UCSD-AML1 (cell line): Measurements from ENCODE around the gene LLCFC1.

Source experiments
- DNase-seq: peaks from one replicate; lab custom pipeline; 2025; ENCODE audit not compliant: unreplicated experiment; lab: John Stamatoyannopoulos, UW

The LLCFC1 gene

DNA sequence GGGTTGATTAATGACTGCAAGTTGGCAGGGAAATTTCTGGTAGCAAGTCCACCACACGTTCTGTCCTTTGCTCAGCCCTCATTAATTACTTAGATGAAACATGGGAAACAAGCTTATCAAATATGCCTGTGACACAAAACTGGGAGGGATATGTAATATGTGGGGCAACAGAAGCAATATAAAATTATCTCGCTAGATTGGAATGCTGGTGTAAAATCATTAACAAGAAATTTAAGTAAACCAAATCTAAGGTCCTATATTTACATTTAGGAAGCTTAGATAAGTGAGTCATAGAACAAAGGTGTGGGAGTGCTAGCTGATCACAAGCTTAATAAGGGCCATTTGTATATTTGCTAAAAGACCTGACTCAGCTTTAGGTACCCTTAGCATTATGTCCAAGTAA, 29.3 kb upstream of the LLCFC1 start:
- no peak for DNase-seq

DNA sequence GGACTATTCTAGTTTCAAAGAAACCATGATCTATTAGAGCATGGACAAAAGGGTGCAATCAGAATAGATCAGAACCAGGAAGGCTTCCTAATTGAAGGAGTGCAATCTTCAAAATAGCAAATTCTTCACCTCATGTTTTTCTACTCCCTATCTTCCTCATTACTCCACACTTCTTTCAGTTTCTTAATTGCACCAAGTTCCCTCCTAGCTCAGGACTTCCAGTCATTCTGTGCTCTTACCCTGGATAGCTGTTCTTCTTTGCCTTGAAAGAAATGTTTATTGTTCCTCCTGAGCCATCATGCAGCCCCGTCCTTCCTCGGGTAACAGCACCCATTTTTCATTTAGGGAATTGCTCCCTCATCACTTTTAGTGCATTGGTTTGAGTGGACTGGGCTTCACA, 28.8 kb upstream of the LLCFC1 start:
- DNase-seq = no peak

DNA sequence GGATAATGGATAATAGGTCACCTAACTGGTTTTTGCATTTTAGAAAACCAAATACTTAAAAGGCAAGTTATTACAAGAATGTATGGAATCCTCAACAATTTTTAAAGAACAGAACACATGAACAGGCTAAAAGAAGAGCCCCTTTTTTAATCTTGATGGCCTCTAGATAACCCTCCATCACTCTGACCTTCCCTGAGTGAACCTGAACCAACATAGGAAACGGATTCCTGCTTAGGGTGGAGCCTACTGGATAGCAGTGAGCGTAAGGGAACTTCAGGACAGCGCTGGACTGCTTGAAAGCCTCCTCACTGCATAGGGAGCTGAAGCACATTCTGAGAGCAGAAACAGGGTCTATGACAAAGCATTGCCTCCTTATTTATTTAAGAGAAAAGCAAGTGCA, 26.2 kb upstream of the LLCFC1 start:
- no peak for DNase-seq

DNA sequence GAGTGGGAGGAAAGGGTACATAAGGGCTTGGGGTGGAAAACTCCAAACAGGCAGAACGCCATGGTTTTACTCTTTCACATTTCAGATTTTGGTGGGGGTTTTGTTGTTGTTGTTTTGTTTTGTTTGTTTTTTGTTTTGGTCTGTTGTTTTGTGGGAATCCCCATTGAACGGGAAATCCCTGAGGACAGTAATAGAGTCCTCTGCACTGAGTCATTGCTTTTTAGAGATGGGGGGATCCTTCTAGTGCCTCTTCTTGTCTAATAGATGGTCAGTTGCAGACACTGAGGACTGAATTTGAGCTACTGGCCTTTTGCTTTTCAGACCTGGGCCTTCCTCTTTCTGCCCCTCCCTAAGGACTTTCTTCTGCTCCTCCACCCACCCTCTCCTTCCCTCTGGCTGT, 25.7 kb upstream of the LLCFC1 start:
- no peak for DNase-seq

DNA sequence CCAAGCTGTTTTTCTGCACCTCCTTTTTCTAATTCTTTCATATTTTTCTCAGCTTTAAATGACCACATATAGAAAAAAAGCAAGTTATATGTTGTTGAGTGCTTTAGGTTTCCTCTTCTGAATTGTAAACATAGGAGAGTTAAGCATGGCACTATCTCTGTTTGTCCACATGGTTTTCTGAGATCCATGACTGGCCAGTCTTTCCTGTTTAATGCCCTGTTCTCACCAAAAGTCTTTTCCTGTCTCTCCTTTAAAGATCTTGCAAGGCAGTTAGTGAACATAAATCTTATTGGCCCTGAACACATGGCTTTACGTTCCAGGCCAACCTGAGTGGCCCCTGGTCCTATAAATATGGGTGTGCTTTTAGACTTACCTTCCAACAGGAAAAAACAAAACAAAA, 25.2 kb upstream of the LLCFC1 start:
- DNase-seq = no peak

DNA sequence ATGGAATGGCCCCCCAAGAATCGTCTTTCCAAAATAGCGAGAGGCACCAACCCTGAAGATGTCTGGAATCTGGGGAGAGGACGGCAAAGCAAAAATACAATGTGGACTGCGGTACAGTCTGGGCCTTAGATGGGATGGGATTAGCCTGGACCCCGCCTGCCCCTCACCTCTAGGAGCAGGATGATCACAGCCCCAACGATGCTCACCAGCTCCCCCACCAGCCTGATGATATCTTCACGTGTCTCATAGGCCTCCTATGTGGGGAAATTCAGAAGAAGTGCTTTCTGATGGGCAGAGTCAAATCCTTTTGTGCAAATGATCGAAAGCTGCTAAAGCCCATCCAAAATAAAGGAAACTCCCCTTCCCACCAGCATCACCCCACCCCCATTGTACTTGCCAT, 24.0 kb upstream of the LLCFC1 start:
- no peak for DNase-seq

DNA sequence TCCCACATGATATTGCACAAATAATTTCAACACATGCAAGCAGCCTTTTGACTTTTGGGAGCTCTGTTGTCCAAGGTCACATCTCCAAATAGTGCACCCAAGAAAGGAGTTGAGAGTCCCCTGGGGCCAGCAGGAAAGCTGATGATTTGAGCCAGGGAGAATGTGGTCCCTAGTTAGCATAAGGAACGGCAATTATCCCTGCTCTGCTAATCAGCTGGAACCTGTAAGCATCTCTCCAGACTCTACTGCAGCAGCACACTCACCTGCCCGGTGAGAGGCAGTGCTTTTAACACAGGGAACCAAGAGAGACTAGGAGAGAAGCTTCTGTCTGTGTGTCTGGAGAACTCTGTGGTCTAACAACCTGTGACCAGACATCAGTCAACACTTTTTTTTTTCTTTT, 22.8 kb upstream of the LLCFC1 start:
- no peak for DNase-seq

DNA sequence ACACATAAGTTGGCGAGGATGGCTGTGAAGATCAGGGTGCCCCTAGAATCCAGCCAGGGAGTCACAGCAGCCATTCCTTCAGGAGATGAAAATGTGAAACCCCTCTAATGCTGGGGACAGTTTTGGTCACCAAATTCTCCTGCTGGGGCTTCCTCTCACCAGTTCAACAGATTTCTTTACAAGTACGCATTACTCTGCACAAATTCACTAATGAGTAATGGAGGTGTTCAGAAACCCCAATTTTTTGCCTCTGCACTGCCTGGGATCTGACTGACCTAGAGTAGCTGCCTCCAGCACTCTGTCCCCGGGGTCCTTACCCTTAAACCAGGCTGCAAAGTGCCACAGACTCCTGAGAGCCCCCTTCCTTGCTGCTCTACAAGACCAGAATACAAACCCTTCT, 21.8 kb upstream of the LLCFC1 start:
- DNase-seq = no peak

DNA sequence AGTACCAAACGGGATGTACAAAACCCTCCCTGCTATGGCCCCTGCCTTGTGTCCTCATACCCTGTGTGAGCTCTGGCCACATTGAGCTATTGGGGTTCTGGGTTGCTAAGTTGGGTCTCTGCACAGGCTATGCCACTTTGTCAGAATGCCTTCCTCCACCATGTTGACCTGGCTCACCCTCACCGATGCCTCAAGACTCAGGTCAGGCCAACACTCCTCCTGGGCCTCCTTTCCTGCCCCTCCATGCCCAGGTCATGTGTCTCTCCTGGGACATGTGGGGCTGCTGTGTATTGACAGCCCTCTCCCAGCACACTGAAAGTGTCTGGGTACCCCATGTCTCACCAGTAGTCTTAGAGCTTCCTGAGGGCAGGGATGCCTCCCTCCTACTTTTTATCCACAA, 20.4 kb upstream of the LLCFC1 start:
- DNase-seq = no peak

DNA sequence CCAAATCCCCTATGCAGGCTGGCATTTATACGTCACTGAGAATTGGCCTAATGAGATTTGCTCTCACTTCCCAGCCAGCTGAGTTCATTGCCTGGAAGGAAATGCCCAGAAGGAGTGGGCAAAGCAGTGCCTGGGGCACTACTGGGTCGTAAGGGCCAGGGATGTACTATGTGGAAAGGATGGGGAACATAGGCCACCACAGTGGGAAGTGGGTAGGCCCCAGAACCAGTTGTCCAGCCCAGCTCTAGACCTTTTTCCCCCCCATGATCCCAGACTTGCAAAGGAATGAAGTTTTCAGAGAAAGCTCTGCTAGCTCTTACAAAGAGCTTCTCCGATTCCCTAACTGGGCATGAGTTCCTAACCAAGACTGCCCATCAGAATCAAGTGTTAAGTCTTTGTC, 19.6 kb upstream of the LLCFC1 start:
- DNase-seq = no peak

DNA sequence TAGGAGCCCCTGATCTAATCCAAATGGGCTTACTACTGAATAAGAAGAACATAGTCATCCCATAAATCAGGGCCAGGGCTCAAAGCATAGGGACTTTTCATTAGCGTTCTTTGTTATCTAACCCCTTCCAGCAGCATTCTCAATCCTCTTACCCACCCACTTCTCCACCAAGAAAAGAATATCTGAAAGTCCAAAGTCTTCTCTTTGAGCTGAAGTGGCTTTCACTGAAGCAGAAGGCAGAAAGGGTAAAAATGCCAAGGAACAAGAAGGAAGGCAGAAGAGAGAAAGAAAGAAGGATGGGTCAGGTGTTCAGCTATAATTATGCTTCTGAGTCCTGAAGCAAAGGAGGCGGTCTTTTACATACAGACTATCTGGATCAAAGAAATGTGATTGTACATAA, 15.9 kb upstream of the LLCFC1 start:
- no peak for DNase-seq

DNA sequence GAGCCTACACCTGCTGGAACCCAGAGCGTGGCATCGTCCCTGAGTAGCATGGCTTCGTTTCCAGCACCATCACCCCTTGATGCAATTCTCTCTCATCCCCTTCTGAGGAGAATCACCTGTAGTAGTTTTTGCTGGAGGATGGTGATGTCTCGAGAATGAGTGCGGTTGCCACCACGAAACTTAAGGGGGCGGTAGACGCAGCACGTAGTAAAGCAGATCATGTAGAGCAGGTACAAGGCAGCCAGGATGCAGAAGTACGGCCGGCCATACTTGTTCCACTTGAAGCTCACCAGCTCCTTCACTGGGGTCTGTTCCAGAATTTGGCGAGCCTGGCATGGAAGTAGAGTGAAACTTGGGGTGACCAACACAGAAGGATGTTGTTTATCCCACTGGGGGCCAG, 13.9 kb upstream of the LLCFC1 start:
- no peak for DNase-seq

DNA sequence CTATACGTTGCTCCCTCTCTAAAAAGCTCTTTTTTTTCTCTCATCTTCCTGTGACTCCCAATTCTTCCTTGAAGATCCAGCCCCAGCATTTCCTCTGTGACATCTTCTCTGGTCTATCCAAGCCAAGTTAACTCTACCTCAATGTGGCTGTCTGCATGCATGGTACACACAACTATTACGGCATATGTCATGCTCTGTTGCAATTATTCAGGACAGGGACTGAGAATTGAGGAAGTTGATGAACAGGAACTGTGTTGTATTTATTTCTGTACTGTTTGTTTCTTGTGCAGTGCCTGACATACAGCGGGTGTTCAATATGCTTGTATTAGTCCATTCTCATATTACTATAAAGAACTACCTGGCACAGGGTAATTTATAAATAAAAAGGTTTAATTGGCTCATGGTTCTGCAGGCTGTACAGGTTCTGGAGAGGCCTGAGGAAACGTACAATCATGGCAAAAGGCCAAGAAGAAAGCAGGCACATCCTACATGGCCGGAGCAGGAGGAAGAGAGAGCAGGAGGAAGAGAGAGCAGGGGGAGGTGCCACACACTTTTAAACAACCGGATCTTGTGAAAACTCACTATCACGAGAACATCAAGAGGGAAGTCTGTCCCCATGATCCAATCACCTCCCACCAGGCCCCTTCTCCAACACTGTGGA, 12.1 kb upstream of the LLCFC1 start:
- no peak for DNase-seq

DNA sequence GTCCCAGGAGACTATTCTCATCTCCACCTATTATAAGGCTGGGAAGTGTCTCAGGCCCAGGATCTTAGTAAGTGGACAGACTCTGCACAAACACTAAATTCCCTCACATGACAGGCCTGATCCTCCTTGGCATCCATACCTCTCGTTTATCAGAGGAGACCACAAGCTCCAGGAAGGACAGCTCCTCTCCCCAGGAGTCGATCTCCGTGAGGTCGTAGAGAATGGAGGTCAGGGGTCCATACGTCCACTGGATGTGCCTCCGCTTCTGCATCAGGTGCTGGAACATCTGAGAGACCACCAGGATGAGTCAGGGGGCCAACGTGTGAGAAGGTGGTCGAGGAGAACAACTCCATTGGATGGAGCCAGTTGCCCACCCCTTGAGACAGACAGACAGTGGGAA, 11.3 kb upstream of the LLCFC1 start:
- DNase-seq = no peak

DNA sequence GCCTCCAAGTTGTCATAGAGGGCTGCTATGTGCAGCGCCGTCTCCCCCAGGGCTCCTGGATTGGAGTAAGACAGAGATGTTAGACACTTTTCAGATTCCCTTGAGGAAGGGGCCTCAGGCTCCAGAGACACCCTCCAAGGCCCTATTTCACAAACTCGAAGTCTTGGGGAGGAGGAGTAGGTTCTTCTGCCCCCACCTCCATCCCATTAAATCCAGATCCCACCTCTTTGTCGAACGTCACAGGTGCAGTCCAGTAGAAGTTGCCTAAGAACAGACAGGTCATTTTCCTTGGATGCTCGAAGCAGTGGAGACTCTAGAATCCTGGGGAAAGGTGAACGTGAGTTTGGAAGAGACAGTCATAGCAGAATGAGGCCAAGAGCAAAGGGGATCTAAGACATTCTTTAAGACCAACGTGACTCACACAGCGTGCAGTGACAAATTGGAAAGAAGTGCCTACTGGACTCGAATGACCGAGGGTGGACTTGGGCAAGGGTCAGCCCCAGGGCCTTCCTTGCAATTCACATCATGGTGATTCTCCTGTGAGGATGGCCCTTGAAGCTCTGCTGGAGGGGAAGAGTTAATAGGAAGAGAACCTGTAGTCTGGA, 9.1 kb upstream of the LLCFC1 start:
- no peak for DNase-seq

DNA sequence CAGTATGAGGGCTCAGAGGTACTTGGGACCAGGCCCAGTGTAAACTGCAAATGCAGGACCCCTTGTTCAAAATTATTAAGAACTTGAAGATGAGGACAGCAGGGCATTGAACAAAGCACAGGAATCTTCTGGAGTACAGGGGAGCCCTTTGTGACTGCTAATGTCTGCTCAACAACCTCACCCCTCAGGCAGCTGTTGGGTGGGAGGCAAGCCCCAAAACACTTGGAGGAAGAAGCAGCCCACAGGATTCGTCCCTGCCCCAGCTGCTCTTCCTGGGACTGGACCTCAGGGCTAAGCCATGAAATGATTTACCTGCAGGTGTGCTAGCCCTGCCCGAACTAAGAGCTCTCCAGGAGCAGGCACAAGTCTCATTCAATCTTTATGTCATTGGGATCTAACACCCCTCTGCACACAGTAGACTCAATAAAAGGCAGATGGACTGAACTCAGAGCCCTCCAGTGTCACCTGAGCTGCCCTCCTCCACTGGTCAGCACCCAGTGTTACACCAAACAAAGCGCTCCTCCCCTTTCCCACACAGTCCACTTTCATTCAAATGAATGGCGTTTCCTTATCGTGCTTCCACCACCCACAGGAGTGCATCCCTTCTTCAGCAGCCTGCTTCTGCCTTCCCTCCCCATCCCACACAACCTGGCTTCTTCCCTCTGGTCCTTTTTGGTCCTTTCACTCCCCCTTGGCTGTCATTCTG, 6.7 kb upstream of the LLCFC1 start:
- DNase-seq = no peak

DNA sequence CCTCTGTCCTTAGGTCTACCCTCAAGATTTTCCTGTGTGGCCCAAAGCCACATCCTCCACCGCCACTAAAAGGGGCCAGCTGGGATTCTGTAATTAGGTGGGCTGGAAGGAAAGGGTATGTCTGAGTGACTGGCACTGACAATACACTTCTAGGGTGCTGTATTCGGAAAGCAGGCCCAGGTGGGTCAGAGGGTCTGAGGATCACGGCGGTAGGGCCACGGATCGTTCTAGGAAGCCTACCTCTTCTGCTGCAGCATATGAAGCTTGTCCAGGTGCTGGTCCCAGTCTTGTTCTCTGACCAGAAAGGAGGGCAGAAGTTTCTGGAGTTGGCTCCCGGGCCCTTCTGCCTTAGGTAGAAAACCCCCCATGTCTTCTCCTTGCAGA, 6.2 kb upstream of the LLCFC1 start:
- DNase-seq = no peak

DNA sequence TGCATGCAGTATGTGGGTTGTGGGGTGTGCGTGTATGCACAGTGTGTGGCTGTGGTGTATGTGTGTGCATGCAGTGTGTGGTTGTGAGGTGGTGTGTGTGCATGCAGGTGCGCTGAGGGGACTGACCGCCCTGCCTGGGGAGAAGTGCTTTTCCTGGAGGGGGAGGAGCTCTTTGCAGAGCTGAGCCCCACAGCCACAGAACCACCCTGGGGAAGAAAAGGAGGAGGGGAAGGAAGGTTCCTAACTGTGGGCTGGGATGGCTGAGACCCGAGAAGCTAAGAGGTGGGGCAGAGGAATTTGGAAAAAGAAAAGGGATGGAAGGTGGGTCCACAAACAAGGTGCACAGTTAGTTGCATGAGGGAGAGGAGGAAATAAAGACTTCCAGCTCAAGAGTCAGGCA, 5.7 kb upstream of the LLCFC1 start, which contains the start of gene TRPV5:
Gene TRPV5, minus strand, starts transcription at position 123 of the 400 bp plus-strand sequence. CDS start 287 bp downstream, outside the sequence.
- no peak for DNase-seq

DNA sequence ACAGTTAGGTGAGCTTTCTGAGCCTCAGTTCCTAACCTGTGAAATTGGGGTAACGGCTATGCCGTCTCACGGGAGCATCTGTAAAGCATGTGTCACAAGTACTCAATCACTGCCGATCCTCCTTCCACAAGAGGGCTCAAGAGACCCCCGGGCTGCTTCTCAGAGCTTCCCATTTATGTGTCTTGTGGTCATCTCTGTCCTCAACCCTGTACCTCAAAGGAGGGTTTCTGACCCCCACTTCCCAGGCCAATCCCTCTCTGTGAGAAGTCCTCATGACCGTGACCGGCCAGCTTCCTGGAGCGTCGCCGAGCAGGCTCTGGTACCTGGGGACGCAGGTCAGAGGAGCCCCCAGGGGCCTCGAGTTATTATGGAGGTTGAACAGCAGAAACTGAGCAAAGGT, 5.2 kb upstream of the LLCFC1 start:
- no peak for DNase-seq

DNA sequence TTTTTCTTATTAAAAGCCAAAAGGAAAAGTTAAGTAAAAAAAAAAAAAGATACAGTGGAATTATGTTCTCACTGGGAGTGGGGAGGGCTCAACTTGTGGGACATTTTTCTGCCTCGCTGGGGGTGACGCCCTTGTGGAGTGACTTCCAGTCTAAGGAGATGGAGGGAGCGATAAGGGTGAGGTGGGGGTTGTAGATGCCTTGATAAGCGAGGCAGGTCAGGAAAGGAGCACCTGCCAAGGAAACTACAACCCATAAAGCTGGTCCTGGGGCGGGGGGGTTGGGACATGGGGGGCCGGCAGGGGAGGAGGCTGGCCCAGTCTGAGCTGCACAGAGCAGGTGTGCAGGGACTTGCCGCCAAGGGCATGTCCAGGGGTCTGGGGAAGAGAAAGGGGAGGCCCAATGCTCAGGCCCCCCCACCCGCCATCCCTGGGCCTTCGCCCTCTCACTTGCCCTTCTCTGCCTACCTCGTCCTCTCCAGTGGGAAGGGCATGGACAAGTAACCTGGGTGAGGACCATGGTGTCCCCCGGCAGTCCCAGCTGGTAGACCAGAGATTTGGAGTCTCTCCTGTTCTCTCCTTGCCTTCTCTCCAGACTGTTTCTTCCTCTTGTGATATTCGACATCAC, 3.2 kb upstream of the LLCFC1 start:
- DNase-seq = no peak

DNA sequence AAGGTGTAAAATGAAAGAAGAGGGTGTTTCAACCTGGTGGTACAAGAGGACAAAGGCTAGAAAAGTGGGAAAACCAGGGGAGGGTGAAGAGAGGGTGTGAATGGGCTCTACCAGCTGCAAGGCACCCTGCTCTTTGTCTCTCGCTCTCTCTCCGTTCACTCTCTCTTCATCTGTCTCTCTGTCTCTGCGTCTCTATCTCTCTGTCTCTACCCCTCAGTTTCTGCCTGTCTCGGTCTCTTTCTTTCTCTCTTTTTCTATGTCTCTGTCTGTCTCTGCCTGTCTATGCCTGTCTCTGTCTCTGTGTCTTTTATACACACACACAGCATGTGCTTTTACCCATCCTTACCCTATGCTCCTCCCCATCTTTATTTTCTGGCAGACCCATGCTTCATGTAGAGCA, 673 bp upstream of the LLCFC1 start:
- no peak for DNase-seq

DNA sequence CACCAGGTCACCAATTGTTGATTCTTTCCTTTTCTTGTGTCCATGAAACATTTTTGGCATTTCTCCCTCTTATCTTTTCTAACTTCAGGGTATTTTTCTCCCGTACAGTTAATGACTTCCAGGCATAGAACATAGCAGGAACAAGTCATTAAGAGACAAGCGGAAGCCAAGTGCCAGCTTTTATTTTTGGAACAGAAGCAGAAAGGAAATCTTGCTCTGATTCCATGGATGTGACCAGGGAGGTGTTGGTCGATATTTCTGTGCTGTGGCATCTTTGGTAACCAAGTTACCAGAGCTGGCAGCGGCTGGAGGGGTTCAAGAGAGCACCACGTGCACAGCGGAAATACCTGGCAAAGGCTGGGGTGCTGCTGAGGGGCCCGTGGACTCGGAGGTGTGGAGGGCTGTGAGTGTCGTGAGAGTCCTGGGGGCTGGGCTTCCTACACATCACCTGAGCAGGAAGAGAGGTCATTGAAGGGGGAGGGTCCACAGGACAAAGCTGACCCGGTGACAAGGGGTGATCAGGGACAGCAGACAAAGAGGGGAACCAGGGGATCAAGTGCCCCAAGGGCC, 1.8 kb downstream of the LLCFC1 start:
- DNase-seq = no peak
